Keratinocyte (primary cell): ENCODE measurements around the gene CDKN2AIPNL. TPM values are rescaled to one million over a fixed set of nuclear protein-coding genes. Genes with fewer than 3 reads are reported as not detected.

Source experiments
- DNase-seq: peaks from one replicate; pipeline ENCODE4 v3.0.0-alpha.2; 2011; ENCODE audit warnings: low read depth, missing footprints, low spot score
- FAIRE-seq: peaks from 2 replicates; lab custom pipeline; 2011; peaks lifted over from hg19 to GRCh38; lab: Jason Lieb, UNC
- H2AFZ ChIP-seq: 2 replicates; pipeline ENCODE4 v1.6.0; 2012; ENCODE audit warnings: low read length, control low read depth, inconsistent platforms; ENCODE audit not compliant: control insufficient read depth
- H3K27ac ChIP-seq: 2 replicates; pipeline ENCODE4 v1.5.1; 2011; ENCODE audit warnings: low read length; ENCODE audit not compliant: control insufficient read depth, insufficient read depth
- H3K27me3 ChIP-seq: 3 replicates; pipeline ENCODE4 v1.6.0; 2011; ENCODE audit warnings: low read length; ENCODE audit not compliant: control insufficient read depth, insufficient read depth; ENCODE audit errors: extremely low read depth
- H3K36me3 ChIP-seq, 2 experiments: 2 replicates in 1 of 2; 3 replicates in 1 of 2; pipeline ENCODE4 v1.5.1; 2011; ENCODE audit warnings: low read length in 2 of 2, mild to moderate bottlenecking in 1 of 2; ENCODE audit not compliant: control insufficient read depth in 2 of 2, insufficient read depth in 2 of 2; ENCODE audit errors: extremely low read depth in 1 of 2
- H3K4me1 ChIP-seq: 3 replicates; pipeline ENCODE4 v1.5.1; 2011; ENCODE audit warnings: low read length; ENCODE audit not compliant: control insufficient read depth, insufficient read depth; ENCODE audit errors: extremely low read depth
- H3K4me2 ChIP-seq: 3 replicates; pipeline ENCODE4 v1.6.0; 2011; ENCODE audit warnings: low read depth, low read length; ENCODE audit not compliant: control insufficient read depth, insufficient read depth; ENCODE audit errors: extremely low read depth
- H3K4me3 ChIP-seq, 3 experiments: fragments of 200-600 bp in 1 of 3; sonication (generic) in 1 of 3; 2 replicates in 2 of 3; 3 replicates in 1 of 3; pipeline ENCODE4 v1.5.1; 2011 to 2016; ENCODE audit warnings: low read length in 3 of 3, mild to moderate bottlenecking in 3 of 3, control low read depth in 2 of 3, inconsistent platforms in 1 of 3, low read depth in 1 of 3, mixed read lengths in 1 of 3, mixed run types in 1 of 3, moderate library complexity in 1 of 3; ENCODE audit not compliant: control insufficient read depth in 2 of 3, insufficient read depth in 2 of 3; ENCODE audit errors: extremely low read depth in 1 of 3
- H3K79me2 ChIP-seq: 2 replicates; pipeline ENCODE4 v1.6.0; 2012; ENCODE audit warnings: low read length; ENCODE audit not compliant: control insufficient read depth, insufficient read depth
- H3K9ac ChIP-seq: 3 replicates; pipeline ENCODE4 v1.6.0; 2011; ENCODE audit warnings: low read length; ENCODE audit not compliant: control insufficient read depth, insufficient read depth; ENCODE audit errors: extremely low read depth
- H3K9me1 ChIP-seq: 3 replicates; pipeline ENCODE4 v1.6.0; 2011; ENCODE audit warnings: low read length; ENCODE audit not compliant: control insufficient read depth, insufficient read depth; ENCODE audit errors: extremely low read depth
- H3K9me3 ChIP-seq: 2 replicates; pipeline ENCODE4 v1.5.1; 2012; ENCODE audit warnings: low read depth, low read length; ENCODE audit not compliant: control insufficient read depth
- H4K20me1 ChIP-seq: 3 replicates; pipeline ENCODE4 v1.6.0; 2011; ENCODE audit warnings: low read length; ENCODE audit not compliant: control insufficient read depth, insufficient read depth; ENCODE audit errors: extremely low read depth
- CTCF ChIP-seq, 3 experiments: IDR thresholded peaks in 1 of 3; conservative IDR thresholded peaks in 1 of 3; optimal IDR thresholded peaks in 1 of 3; 2 replicates in 2 of 3; 3 replicates in 1 of 3; pipeline versions ENCODE3 to v1.5.1; 2011; ENCODE audit warnings: low read length in 3 of 3, mild to moderate bottlenecking in 3 of 3, moderate library complexity in 2 of 3, control low read depth in 1 of 3, inconsistent platforms in 1 of 3; ENCODE audit not compliant: insufficient read depth in 2 of 3; ENCODE audit errors: extremely low read depth in 1 of 3
- EZH2 ChIP-seq: IDR thresholded peaks from one replicate; pipeline ENCODE4 v1.6.1; 2012; ENCODE audit warnings: inconsistent platforms, mild to moderate bottlenecking, low read length, moderate library complexity
- dilution Hi-C: fragments of 300-500 bp; cut with MboI; formaldehyde crosslinking; loops from one replicate; pipeline ENCODE4 v1.7.0; 2020; ENCODE audit warnings: low sequenced_read_pairs; ENCODE audit not compliant: extremely low pct_ligation_motif_present
- polyA plus RNA-seq, 5 experiments: library from polyadenylated mRNA; depleted of rRNA in 3 of 5; stranded (reverse) in 3 of 5; stranded (forward) in 1 of 5; unstranded in 1 of 5; fragments of >200 nt; gene quantifications; 1 replicate in 1 of 5; 2 replicates in 3 of 5; 3 replicates in 1 of 5; pipeline versions ENCODE4 v1.2.1 to v1.2.3, GENCODE V29; 2011 to 2012; ENCODE audit warnings: missing spikeins in 2 of 5, low read depth in 1 of 5, low replicate concordance in 1 of 5

Gene CDKN2AIPNL
- polyA plus RNA-seq, 1 donor (not counting 4 experiments of a cell fraction or from before 2014, with no cell fraction given) = 28.4 TPM

GRCh38 chr5:134418958-134419357 lies 7.3 kb upstream of the CDKN2AIPNL start:
- H3K4me2 ChIP-seq = no peak overlapping the region
- dilution Hi-C loops = no loop called here
- FAIRE-seq (no peak), DNase-seq (no peak)
- no peaks in the 10 kb centered on the region for H3K4me1 ChIP-seq
- H3K4me3 ChIP-seq = no peak overlapping the region
- no peaks in the 10 kb centered on the region for H3K36me3 ChIP-seq
- H3K79me2 ChIP-seq = no peaks in the 10 kb centered on the region
- H4K20me1 ChIP-seq = no peaks in the 10 kb centered on the region
- no peak overlapping the region for H3K9ac ChIP-seq
- no peak overlapping the region for H3K27ac ChIP-seq
- no peaks in the 10 kb centered on the region for H3K9me3 ChIP-seq
- TF ChIP-seq EZH2 = no peak
- no peak for TF ChIP-seq CTCF (optimal IDR thresholded peaks at IDR 0.05 in 1 of 3, IDR thresholded peaks at IDR 0.05 in 1 of 3, conservative IDR thresholded peaks at IDR 0.05 in 1 of 3; ENCODE audit: extremely low read depth in 1 of 3, insufficient read depth in 2 of 3, low read length in 3 of 3)
- H3K9me1 ChIP-seq = no peaks in the 10 kb centered on the region
- H2AFZ ChIP-seq = no peak overlapping the region
- no peaks in the 10 kb centered on the region for H3K27me3 ChIP-seq

GRCh38 chr5:134417707-134418106 lies 6.0 kb upstream of the CDKN2AIPNL start:
- FAIRE-seq = no peak
- Histone ChIP-seq H3K4me2 (no peak overlapping the region), H3K9ac (no peak overlapping the region), H3K4me3 (no peak overlapping the region), H2AFZ (no peak overlapping the region), H3K9me1 (no peaks in the 10 kb centered on the region), H3K27ac (no peak overlapping the region), H4K20me1 (no peaks in the 10 kb centered on the region), H3K79me2 (no peaks in the 10 kb centered on the region), H3K27me3 (no peaks in the 10 kb centered on the region), H3K36me3 (no peaks in the 10 kb centered on the region), H3K9me3 (no peaks in the 10 kb centered on the region), H3K4me1 (peaks cover 2% of the 10 kb centered on the region)
- no peak for DNase-seq
- no peak for TF ChIP-seq EZH2
- TF ChIP-seq CTCF (optimal IDR thresholded peaks at IDR 0.05 in 1 of 3, IDR thresholded peaks at IDR 0.05 in 1 of 3, conservative IDR thresholded peaks at IDR 0.05 in 1 of 3; ENCODE audit: extremely low read depth in 1 of 3, insufficient read depth in 2 of 3, low read length in 3 of 3) = no peak
- dilution Hi-C loops = no loop called here
